ENCODE measurements around the gene SENP7.

GRCh38 chr3:101423984-101424888 lies 88.8 kb downstream of the SENP7 start:
- TF ChIP-seq CTCF (conservative IDR thresholded peaks at IDR 0.05) = no peak
- no peak for TF ChIP-seq EZH2 (IDR thresholded peaks at IDR 0.05; ENCODE audit: low read depth)

Data from PC-9 (cell line).